ENCODE data around the gene IL11RA. TPM values are rescaled to one million over a fixed set of nuclear protein-coding genes. Genes with fewer than 3 reads are reported as not detected.

Gene IL11RA
- 9.8 and 13.6 TPM in 2 replicates for total RNA-seq

GRCh38 chr9:34651876-34652601 is at the start of gene IL11RA:
IL11RA (plus strand) TSS chr9:34652185; CDS start chr9:34655218, 3,033 bp downstream.

GRCh38 chr9:34611811-34612787 is 39.9 kb upstream of the IL11RA start, which contains the start of gene RPP25L:
RPP25L (minus strand) TSS chr9:34612097; CDS start chr9:34611296, 801 bp downstream.

DNA sequence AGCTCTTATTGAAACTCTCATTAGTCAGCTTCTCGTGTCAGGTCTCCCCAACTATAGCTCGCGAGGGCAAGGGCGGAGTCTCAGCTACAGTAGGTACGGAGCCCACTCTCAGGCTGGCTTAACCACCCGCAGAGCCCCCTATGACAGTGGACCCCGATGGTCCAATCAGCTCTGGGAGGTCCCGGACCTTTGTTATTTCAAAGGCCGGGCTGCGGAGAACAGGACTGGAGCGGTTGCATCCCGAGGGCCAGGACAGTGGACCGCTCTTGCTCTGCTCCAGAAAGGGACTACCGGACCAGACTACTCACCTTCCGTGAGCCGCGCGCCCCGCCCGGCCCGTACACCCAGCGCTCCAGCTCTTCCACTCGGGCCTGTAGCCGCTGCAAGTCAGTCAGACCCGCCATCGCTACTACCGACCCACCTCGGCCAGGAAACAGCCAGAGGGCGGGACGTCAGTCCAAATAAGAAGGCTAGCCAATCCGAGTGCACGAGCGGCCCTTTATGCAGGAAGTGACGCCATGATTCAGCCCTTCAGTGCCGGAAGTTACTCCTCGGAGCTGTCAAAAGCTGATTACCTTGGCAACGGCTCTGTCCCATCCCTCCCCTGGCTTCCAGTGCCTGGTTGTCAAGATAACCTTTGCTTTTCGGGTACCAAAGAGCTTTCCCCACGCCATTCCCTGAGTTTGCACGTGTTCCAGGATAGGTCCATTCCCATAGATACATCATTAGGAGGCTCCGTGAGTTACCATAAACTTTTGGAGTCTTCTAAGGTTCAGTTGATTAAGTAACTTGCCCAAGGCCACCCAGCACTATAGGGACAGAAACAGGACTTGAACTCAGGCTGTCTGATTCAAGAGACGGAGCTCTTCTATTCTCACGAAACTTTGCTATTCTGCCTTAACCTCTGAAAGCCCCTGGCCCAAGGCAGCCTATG is 31.7 kb upstream of the IL11RA start, which contains the start of gene DCTN3:
Gene DCTN3 (minus strand): TSS at position 435 of the 934 bp plus-strand sequence. CDS start 31 bp downstream, at position 404.

GRCh38 chr9:34628656-34629490 is 23.1 kb upstream of the IL11RA start, which contains the start of gene ARID3C:
ARID3C (minus strand) TSS chr9:34629066; CDS start chr9:34628014, 1,052 bp downstream.

DNA sequence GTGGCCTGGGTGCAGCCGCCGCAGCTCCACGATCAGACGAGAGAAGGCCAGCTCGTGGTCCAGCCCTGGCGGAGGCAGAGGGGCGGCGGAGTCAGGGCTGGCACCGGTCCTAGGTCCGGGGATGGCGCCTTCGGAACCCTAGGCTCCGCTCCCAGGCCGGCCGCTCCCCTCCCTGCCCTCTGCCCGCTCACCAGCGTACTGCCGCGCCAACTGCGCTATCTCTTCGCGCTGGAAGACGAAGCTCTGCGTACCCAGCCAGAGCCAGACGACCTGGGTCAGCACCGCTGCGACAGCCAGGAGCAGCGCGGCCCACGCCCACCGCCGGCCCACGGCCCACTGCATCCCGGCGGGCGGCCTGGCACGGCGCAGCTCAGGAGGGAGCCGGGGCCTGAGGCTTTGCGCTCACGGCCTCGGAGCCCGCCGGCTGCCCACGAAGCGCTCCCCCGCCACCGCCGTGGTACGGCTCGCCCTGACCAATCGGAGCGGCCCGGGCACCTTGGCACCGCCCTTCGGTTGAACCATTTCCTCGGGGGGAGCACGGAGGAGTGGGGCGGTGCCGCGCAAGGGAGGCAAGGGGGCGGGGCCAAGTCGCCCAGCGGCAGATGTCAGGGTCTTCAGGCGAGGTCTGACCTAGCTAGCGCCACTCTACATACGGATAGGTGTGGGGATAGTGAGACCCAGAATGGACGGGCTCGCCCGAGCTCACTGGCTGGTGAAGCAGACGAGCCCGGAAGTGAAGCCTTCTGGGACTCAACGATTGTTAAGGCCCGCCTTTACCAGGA is 14.4 kb upstream of the IL11RA start, which contains the start of gene SIGMAR1:
Gene SIGMAR1 (minus strand): TSS at position 432 of the 782 bp plus-strand sequence. CDS start 90 bp downstream, at position 342.

GRCh38 chr9:34646211-34647083 is 5.5 kb upstream of the IL11RA start, which contains the start of gene GALT:
GALT (plus strand) TSS chr9:34646675; CDS start chr9:34646705, 30 bp downstream.

DNA sequence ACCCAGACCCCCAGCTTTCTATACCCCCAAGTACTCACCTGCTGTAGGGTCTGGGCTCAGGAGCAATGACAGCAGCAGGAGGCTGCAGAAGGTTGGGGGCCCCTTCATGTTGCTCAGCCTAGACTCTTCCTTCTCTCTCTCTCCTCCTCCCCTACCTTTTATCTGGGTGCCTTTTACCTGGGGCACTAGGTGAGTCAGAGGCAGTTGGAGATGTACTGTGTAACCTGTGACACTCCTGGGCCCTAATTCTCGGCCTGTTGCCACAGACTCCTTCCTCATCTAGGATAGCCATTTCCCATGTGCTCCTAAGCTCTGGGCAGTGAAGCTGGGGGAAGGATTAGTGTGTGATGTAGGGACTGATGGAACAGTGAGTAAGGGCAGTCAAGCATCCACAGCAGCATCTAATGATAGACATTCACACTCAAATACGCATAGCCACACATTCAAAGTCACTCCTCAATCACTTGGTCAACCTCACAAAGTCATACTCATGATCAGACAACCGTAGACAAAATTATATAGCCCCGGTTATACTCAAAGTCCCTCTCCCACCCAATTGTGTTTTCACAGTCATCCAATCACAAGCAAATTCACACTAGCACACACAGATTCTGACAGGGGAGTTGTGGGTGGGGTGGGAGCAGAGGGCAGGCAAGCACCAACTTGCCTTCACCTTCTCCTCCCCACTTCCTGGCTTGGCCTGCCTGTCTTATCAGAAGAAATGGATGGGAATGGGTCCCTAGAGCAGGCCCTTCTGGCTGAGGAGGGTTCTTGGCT is 10.7 kb downstream of the IL11RA start, which contains the start of gene CCL27:
Gene CCL27 (minus strand): TSS at position 132 of the 777 bp plus-strand sequence. CDS start 24 bp downstream, at position 108.

DNA sequence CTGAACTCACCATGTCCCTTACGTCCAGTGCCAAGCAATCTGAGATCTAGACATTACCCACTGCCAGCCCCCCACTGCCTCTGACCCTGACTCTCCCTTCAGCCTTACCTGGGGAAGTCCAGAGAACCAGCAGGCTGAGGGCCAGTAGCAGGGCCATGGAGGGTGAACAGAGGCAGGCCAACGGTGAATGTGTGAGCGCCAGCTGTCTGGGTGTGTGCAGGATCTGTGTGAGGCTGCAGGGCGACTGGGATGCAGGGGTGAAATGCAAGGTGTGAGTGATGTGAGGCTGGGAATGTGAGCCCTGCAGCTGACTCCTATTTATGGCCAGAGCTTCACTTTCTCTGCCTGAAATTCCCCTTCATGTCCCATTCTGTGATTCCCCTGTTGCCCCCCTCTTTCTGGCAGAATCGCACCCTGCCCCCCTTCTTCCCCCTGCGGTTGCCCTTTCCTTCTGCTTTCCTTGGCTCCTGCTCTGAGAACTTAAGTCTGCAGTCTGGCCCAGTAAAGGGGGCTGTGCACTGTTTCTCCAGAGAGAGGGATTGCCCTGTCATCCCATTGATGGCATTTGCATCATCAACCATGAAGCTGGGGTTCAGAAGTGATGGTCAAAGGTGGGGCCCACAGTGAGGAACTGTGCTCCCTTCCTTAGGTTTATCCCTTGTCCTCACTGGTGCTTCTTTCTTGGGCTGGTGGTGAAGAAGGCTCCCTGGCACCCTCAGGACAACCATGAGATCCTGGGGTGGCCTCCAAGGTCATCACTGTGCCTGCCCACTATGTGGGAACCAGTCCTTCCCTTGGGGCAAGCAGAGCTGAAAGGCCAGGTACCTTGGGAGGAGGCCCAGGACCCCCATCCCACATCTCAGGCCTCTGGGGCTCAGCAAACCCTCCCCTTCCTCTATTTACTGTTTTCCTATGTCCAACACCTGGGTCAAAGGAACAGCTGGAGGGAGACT is 39.3 kb downstream of the IL11RA start, which contains the start of gene CCL19:
Gene CCL19 (minus strand): TSS at position 294 of the 953 bp plus-strand sequence. CDS start 137 bp downstream, at position 157.

GRCh38 chr9:34710023-34710422 is 58.0 kb downstream of the IL11RA start, which contains the start of gene CCL21:
CCL21 (minus strand) TSS chr9:34710136; CDS start chr9:34710066, 70 bp downstream.

Other genes starting within 250 kb of the IL11RA start
- 26.9 and 32.8 TPM in 2 replicates for gene FAM219A, start 193.6 kb upstream of the IL11RA start, total RNA-seq
- gene DNAI1, start 193.4 kb upstream of the IL11RA start, total RNA-seq: not detected in 2 replicates
- not detected in 2 replicates for gene ENHO, start 129.2 kb upstream of the IL11RA start, total RNA-seq
- gene CNTFR, start 62.5 kb upstream of the IL11RA start, total RNA-seq: not detected in 2 replicates
- gene RPP25L, start 40.1 kb upstream of the IL11RA start, total RNA-seq: 36.1 and 37.3 TPM in 2 replicates
- 141 and 162 TPM in 2 replicates for gene DCTN3, start 31.7 kb upstream of the IL11RA start, total RNA-seq
- gene ARID3C, start 23.1 kb upstream of the IL11RA start, total RNA-seq: 0.34 TPM in 1 of 2 replicates, not detected in the other
- gene SIGMAR1, start 14.4 kb upstream of the IL11RA start, total RNA-seq: 123 and 148 TPM in 2 replicates
- 17.2 and 18.5 TPM in 2 replicates for gene GALT, start 5.5 kb upstream of the IL11RA start, total RNA-seq
- not detected in 2 replicates for gene CCL27, start 10.5 kb downstream of the IL11RA start, total RNA-seq
- gene CCL19, start 39.1 kb downstream of the IL11RA start, total RNA-seq: not detected in 2 replicates
- 0.20 and 0.53 TPM in 2 replicates for gene CCL21, start 58.0 kb downstream of the IL11RA start, total RNA-seq

Data from mammary microvascular endothelial cell (primary cell).